Measurements from ENCODE around the gene EIF4E1B. TPM values are rescaled to one million over a fixed set of nuclear protein-coding genes. Genes with fewer than 3 reads are reported as not detected.

The EIF4E1B gene
- total and polyA plus RNA-seq, 2 experiments from 2014 or later: 0.17 TPM; not detected in 1

DNA sequence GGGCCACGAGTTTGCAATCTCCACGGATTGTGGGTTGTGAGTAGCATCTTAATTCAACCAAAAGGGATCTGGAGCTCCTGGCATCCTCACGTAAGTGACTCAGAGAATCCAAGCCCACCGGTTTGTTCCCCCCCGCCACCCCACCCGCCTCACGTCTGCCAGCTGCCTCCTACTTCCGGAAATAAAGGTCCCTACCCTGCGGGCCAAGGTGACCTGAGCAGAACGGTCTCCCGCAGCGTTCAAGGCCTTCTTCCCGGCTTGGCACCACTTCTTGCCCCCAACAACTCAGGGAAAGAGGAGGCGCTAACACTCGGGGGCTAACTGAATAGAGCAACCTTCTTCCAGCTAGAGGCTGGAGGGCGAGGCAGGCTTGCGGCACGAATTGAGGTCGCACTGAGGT is 11.7 kb upstream of the EIF4E1B start (continued):
- TF ChIP-seq, protein P1, sequence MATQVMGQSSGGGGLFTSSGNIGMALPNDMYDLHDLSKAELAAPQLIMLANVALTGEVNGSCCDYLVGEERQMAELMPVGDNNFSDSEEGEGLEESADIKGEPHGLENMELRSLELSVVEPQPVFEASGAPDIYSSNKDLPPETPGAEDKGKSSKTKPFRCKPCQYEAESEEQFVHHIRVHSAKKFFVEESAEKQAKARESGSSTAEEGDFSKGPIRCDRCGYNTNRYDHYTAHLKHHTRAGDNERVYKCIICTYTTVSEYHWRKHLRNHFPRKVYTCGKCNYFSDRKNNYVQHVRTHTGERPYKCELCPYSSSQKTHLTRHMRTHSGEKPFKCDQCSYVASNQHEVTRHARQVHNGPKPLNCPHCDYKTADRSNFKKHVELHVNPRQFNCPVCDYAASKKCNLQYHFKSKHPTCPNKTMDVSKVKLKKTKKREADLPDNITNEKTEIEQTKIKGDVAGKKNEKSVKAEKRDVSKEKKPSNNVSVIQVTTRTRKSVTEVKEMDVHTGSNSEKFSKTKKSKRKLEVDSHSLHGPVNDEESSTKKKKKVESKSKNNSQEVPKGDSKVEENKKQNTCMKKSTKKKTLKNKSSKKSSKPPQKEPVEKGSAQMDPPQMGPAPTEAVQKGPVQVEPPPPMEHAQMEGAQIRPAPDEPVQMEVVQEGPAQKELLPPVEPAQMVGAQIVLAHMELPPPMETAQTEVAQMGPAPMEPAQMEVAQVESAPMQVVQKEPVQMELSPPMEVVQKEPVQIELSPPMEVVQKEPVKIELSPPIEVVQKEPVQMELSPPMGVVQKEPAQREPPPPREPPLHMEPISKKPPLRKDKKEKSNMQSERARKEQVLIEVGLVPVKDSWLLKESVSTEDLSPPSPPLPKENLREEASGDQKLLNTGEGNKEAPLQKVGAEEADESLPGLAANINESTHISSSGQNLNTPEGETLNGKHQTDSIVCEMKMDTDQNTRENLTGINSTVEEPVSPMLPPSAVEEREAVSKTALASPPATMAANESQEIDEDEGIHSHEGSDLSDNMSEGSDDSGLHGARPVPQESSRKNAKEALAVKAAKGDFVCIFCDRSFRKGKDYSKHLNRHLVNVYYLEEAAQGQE (IDR thresholded peaks at IDR 0.05; ENCODE audit: unreplicated experiment): no peak

DNA sequence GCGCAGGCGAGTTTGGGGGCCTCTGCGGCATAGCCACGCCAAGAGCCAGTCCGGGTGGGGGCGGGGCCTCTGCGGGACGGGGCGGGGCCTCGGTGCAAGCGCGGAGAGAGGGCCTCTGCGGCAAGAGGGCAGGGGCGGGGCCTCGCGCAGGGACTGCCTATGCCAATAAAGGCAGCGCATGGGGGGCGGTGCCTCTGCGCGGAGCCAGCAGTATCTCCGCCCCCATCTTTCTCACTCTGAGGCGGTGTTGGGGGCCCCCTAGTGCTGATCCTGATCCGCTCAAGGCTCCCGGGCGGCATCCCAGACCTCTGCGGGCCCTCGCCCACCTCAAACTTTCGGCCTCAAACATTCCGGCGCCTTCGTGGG is 11.3 kb upstream of the EIF4E1B start:
- Histone ChIP-seq H3K4me2 (peak overlapping the region; percentile 80), H3K9me2 (ENCODE audit: insufficient read depth) (no peaks in the 10 kb centered on the region), H3K4me3 (peak overlapping the region; percentile 54), H3K27me3 (ENCODE audit: insufficient read depth) (peaks cover 38% of the 10 kb centered on the region), H3K36me3 (ENCODE audit: insufficient read depth) (no peaks in the 10 kb centered on the region), H2AFZ (peak overlapping the region; percentile 94), H4K20me1 (replicated peaks; ENCODE audit: insufficient read depth) (no peaks in the 10 kb centered on the region), H3K79me2 (replicated peaks; ENCODE audit: insufficient read depth) (no peaks in the 10 kb centered on the region), H3F3A (replicated peaks; ENCODE audit: low read depth) (no peaks in the 10 kb centered on the region), H3K4me1 (ENCODE audit: insufficient read depth) (no peaks in the 10 kb centered on the region; the same call in 1 of the 2 replicates), H3K27ac (ENCODE audit: low read depth) (no peak overlapping the region)
- peak; percentile 98 for DNase-seq (ENCODE audit: low spot score)
- Mint-ChIP-seq H3K4me1 (peaks cover 6% of the 10 kb centered on the region), H3K27ac (no peak overlapping the region), H3K4me3 (peak overlapping the region; percentile 73), H3K9me3 (no peaks in the 10 kb centered on the region; the same call in 2 of the 3 replicates), H3K36me3 (ENCODE audit: low read depth) (no peaks in the 10 kb centered on the region), H3K27me3 (ENCODE audit: insufficient read depth, low read depth, poor library complexity) (peaks cover 45% of the 10 kb centered on the region)
- TF ChIP-seq POLR2AphosphoS5 (IDR thresholded peaks at IDR 0.05; ENCODE audit: low read depth) (no peak), CREB1 (CRISPR knock-in tag; IDR thresholded peaks at IDR 0.05; ENCODE audit: low read depth) (peak; percentile 30; the same call in 1 of the 2 replicates)
- TF ChIP-seq, protein P2, sequence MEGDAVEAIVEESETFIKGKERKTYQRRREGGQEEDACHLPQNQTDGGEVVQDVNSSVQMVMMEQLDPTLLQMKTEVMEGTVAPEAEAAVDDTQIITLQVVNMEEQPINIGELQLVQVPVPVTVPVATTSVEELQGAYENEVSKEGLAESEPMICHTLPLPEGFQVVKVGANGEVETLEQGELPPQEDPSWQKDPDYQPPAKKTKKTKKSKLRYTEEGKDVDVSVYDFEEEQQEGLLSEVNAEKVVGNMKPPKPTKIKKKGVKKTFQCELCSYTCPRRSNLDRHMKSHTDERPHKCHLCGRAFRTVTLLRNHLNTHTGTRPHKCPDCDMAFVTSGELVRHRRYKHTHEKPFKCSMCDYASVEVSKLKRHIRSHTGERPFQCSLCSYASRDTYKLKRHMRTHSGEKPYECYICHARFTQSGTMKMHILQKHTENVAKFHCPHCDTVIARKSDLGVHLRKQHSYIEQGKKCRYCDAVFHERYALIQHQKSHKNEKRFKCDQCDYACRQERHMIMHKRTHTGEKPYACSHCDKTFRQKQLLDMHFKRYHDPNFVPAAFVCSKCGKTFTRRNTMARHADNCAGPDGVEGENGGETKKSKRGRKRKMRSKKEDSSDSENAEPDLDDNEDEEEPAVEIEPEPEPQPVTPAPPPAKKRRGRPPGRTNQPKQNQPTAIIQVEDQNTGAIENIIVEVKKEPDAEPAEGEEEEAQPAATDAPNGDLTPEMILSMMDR (conservative IDR thresholded peaks at IDR 0.05; ENCODE audit: low read depth in 2 of 2): peak; percentile 54 to 74
- TF ChIP-seq, protein P1 (IDR thresholded peaks at IDR 0.05; ENCODE audit: unreplicated experiment): no peak
- peak; percentile 89 for ATAC-seq
